Measurements from ENCODE around the gene TMEM204.

The TMEM204 gene

DNA sequence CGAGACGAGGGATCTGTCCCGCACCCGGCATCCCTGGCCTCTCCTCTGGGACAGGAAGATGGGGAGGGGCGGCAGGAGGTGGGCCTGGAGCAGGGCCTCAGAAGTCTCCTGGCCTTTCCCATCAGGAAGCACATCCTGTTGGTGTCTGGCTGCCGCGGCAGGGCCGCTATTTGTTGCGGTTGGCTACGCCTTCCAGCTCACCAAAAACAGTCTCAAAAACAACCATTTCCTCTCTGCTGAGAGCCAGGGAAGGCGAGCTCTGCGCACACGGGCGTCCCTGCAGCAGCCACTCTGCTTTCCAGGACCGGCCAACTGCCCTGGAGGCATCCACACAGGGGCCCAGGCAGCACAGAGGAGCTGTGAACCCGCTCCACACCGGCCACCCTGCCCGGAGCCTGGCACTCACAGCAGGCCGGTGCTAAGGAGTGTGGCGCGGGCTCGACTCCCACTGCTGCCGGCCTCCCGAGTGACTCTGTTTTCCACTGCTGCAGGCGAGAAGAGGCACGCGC, at the start of gene TMEM204:
TMEM204 (plus strand) TSS at position 224 of the 509 bp plus-strand sequence. CDS start 610 bp downstream, outside the sequence.
- DNase-seq (ENCODE audit: low read depth in 2 of 2, low spot score in 1 of 2), result no peak

DNA sequence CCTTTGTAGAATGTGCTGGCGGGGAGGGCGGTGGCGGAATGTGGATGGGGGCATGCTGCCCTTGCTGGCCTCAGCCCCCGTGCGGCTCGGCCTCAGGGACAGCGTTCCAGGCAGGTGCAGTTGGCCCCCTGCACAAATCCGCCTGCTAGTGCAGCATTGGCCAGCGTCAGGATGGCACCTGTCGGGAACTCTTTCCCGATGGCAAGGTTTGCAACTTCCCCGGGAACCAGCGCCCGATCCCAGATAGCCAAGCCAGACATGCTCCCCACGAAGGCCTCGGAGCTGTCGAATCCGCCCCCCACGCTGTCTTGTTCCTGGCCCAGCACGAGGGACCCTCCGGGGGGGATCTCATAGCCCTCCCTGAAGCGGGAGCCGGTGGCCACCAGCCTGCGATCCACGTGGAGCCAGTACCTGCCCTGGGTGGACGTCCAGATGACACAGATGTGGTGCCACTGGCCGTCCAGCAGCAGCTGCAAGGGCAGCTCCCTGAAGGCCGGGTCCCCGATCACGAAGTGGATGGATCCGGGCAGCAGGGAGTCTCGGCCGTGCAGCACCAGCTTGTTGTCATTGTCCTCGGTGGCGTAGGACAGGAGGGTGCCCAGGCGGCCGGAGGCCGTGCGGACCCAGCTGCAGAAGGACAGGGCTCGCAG, 47.5 kb upstream of the TMEM204 start:
- DNase-seq (ENCODE audit: low read depth in 2 of 2, low spot score in 1 of 2), result no peak

DNA sequence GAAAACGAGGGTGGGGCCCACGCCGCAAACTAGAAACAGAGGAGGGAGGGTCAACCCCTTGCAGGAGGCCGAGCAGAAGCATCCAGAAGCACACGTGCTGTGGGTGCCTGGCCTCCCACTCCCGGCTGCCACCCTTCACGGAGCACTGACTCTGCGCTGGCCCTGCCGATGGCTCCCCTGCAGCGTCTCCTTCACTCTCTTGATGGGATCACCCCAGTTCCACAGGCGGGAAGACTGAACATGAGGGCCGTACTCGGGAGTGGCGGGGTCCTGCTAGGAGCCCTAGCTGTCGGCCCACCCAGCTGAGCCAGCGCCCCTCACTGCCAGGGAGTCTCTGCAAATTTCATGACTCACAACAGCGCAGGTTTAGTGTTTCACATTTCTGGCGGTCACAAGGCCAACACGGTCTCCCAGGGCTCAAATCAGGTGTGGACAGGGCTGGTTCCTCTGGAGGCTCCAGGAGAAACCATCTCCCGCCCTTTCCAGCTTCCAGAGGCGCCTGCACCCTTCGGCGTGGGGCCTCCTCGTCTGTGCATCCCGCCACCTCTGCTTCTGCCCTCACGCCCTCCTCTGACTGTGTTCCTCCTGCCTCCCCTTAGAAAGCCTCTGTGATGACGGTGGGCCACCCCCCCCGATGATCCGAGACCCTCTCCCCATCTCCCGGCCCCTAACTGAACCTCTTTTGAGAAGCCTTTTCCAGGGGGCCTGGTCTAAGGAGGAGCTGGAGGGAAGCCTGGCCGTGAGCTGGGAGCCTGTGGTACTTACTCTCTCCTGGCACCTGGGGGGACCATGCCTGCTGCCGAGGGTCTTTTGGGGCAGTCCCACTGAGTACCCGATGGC, 46.7 kb upstream of the TMEM204 start:
- no peak for DNase-seq (ENCODE audit: low read depth in 2 of 2, low spot score in 1 of 2)

DNA sequence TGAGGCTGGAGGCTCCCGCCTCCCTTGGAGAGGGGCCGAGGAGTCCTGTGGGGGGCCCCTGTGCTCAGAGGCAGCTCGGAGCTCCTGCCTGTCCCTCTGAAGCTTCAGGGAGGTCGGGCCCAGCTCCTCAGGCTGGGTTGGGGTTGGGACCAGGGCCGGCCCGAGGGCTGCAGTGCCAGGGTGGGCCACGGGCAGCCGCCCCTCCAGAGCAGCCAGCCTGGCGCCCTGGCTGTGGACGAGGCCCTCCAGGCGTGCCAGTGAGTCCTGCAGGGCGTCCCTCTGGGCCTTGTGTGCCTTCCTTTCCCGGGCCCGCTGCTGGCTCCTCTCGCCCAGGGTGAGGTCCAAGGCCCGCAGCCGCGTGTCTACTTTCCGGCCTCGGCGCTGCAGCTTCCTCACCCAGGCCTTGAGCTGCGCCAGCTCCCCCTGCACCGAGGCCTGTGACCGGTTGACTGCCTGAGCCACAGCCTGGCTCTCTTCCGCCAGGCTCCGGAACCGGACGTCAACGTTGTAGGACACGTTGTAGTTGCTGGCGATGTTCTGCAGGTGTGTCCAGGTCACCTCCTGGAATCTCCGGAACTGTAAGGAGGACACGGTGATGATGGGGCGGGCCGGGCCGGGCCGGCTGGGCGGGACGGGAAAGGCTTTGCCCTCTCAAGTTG, 45.9 kb upstream of the TMEM204 start:
- DNase-seq (ENCODE audit: low read depth in 2 of 2, low spot score in 1 of 2), result no peak

DNA sequence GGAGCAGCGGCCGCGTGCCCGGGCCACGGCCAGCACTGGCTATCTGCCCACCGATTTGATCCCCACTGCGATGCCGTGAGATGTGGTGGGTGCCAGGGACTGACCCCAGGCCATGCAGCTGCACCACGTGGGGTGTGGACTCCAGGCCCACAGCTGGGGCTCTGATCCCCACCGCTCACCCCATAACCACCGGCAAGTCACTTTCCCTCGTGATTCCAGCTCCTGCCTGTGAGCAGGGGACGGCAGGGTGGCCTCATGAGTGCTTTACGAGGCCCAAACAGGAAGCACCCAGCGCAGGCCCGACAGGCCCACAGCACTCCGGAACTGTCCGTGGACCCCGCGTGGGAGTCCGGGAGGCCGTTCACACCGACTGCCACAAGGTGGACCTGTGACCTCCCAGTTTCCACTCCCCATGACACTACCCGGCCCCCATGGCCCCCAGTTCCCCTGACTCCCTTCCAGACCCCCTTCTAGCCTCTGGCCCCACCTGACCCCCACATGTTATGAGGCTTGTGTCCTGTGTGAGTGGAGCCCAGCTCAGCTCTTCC, 45.3 kb upstream of the TMEM204 start:
- no peak for DNase-seq (ENCODE audit: low read depth in 2 of 2, low spot score in 1 of 2)

DNA sequence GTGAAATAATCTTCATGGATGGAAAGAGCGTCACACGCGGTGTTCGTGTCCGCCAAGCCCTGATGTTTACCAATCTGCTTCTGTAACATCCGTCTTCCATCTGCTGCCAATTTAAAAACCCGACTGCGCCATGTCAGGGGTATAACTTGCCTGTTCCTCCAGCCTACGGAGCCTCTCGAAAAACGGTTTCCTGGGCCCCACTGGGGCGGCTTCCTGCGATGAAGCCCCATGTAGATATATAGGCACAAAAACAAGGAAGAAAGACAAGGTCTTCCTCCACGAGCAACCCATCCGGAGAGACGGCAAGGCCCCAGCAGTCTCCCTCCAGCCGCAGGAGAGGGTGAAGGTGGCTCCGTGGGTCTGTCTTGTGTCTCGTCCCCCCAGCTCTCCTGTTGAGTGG, 44.8 kb upstream of the TMEM204 start, which contains the start of gene PTX4:
PTX4 (minus strand) TSS at position 326 of the 400 bp plus-strand sequence; CDS start at position 291, 35 bp downstream.
- no peak for DNase-seq (ENCODE audit: low read depth in 2 of 2, low spot score in 1 of 2)

DNA sequence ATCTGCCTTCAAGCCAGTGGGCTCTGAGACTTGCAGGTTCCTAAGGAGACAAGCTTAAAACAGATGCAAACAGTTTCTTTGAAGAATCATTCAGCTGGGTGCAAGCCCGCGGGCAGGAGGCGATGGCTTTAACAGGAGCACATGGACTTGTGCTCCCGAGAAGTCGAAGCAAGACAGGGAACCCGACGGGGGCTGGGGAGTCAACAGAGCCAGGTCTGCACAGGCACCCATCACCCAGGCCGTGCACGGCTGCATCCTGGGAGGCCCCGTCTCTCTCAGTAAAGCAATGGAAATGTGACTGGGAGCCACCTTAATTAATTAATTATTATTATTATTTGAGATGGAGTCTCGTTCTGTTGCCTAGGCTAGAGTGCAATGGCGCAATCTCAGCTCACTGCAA, 44.4 kb upstream of the TMEM204 start:
- DNase-seq (ENCODE audit: low read depth in 2 of 2, low spot score in 1 of 2), result no peak

DNA sequence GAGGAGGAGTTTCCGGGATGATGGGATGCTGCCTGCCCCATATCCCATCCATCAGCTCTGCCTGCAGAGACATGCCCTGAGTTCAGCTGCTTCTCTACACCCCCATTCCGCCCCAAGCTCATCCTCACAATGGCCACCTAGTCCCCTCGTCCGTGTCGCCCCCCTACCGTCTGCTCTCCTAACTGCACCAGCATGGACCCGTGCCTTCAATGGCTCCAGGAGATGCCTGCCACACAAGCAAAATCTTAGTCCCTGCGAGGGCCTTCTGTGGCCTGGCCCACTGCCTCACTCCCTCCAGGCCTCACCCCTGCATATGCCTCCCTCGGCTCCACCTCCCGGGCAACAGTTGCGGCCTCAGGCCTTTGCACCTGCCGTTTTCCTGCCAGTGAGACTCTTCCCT, 42.1 kb upstream of the TMEM204 start:
- no peak for DNase-seq (ENCODE audit: low read depth in 2 of 2, low spot score in 1 of 2)

DNA sequence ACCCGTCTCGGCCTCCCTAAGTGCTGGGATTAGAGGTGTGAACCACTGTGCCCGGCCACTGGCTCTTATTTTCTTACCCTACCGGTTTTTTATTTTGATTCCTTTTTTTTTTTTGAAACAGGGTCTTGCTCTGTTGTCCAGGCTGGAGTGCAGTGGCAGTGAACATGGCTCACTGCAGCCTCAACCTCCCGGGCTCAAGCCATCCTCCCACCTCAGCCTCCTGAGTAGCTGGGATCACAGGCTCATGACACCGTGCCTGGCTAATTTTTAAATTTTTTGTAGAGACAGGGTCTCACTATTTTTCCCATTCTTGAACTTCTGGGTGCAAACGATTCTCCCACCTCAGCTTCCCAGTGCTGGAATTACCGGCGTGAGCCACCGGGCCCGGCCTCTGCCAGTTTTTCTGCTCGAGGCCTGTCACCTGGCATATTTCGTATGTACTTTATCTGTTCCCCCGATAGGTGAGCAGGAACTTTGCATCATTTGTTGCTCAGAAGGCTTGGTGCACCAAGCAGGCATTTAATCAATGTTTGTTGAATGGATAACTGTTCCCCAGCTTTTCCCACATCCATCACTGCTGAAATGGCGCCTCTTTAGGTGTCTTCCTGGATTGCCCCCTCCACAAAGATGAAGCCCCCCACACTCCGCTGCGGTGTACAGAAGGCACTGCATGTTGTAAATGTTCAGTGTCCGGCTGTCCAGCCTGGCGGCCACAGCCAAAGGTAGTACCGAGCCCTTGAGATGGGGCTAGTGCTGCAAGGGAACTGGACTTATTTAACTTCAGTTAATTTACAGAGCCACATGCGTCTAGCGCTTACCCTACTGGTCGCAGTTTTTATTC, 41.2 kb upstream of the TMEM204 start:
- DNase-seq (ENCODE audit: low read depth in 2 of 2, low spot score in 1 of 2), result no peak

DNA sequence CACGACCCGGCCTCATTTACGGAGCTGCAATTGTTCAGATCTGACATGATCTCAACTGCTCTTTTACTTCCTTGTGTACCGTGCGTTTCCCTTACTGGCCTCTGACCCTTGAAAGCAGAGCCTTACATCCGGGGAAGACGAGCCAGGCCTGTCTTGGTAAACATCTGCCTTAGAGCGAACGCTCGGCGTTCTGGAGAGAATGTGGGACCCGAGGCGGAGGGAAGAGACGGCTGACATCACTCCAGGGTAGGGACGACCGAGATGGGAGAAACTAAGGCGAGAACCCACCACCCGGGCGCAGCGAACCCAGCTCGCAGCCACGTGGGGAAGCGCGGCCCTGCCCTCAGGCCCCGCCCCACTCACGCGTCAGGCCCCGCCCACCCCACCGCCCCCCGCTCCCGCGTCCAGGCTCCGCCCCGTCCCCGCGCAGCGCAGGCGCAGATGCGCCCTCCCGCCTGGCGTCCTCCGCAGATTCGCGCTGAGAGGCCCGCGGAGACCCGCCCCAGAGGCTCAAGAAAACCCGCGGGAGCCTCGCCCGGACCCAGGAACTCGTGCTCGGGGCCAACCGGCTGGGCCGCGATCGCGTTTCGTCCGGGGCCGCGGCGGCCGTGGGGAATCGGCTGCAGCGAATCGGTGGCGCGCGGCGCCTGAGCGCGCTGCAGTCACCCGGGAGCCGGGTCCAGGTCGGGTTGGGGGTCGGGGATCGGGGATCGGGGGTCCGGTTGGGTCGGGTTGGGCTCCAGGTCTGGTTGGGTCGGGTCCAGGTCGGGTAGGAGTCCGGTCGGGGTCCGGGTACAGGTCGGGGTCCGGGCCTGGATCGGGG, 40.3 kb upstream of the TMEM204 start, which contains the start of gene TELO2:
TELO2 (plus strand) TSS at position 438 of the 823 bp plus-strand sequence. CDS start 922 bp downstream, outside the sequence.
- DNase-seq (ENCODE audit: low read depth in 2 of 2, low spot score in 1 of 2), result peak; percentile 71 to 75

DNA sequence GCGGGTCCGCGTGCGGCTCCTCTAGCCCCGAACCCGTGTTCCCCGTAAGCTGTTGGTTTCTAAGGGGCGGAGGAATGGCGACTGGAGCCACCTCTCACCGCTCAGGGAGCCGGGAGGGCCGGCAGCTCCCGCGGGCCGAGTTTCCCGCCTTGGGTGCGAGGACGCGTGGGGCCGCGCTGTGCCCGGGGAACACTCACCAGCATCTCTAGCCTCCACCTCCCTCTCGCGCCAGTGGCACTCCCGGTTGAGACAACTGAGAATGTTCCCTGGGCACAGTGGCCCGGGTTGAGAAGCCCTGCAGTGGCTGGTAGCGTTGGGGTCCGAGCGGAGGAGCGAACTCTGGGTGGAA, 39.7 kb upstream of the TMEM204 start:
- no peak for DNase-seq (ENCODE audit: low read depth in 2 of 2, low spot score in 1 of 2)

DNA sequence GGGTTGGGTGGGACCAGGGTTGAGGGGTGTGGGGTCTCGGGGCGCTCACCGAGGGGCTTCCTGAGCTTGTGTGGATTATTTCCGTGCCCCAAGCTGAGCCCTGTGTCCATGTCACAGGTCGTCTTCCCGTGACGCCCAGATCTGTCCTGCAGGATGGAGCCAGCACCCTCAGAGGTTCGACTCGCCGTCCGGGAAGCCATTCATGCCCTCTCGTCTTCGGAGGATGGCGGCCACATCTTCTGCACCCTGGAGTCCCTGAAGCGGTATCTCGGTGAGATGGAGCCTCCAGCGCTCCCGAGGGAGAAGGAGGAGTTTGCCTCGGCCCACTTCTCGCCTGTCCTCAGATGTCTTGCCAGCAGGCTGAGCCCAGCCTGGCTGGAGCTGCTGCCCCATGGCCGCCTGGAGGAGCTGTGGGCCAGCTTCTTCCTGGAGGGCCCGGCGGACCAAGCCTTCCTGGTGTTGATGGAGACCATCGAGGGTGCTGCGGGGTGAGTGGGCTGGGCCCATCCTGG, 39.3 kb upstream of the TMEM204 start:
- no peak for DNase-seq (ENCODE audit: low read depth in 2 of 2, low spot score in 1 of 2)

DNA sequence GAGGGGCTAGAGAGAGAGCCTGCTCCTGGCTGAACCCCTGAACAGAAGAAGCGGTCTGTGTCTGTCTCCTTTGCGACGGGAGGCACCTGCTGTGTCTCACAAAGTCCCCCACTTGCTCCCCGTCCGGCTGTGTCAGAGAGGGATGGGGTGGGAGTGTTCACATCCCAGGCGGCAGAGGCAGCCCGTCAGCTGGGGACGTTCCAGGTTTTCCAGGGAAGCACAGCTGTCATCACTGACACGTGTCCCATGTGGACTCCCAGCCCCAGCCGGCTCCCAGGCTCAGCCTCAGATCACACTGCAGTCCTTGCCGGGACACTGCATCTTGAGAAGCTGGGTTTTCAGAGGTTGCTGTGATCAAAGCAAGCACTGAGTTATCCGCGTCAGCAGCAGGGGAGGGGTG, 38.8 kb upstream of the TMEM204 start:
- no peak for DNase-seq (ENCODE audit: low read depth in 2 of 2, low spot score in 1 of 2)

DNA sequence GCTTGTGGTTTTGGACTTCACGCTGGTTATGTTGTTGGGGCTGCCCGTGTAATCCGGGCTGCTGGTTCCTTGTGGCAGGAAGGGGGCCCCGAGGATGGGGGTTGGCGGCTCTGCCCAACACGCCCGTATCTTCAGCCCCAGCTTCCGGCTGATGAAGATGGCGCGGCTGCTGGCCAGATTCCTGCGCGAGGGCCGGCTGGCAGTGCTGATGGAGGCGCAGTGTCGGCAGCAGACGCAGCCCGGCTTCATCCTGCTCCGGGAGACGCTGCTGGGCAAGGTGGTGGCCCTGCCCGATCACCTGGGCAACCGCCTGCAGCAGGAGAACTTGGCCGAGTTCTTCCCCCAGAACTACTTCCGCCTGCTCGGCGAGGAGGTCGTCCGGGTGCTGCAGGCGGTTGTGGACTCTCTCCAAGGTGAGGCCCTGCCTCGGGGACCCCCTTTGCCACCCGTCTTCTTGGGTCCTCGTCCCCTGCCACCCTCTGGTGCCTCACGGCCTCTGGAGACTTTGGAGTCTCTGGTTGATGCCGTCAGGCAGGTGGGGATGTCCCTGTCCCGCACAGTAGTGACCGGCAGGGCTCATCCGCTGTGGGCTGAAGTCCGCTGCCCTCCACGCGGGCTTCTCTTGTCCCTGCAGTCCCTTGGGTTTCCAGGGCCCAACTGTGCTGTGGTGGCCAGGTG, 38.1 kb upstream of the TMEM204 start:
- DNase-seq (ENCODE audit: low read depth in 2 of 2, low spot score in 1 of 2), result no peak

DNA sequence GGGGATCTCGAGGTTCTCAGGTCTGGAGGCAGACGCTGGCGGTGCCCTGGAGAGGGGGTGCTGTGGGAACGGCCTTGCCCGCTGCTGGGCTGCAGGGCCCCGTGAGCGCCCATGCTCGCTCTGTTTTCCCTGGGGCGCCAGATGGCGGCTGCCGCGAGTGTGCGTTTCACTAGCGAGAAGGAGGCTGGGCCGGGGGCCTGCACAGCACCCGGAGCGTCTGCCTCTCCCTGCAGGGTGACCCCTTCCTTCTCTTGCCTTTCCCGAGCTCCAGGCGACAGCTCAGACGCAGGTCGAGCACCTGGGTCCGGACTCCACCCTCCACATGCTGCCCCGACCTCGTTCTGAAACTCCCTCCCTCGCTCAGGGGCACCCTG, 37.6 kb upstream of the TMEM204 start:
- no peak for DNase-seq (ENCODE audit: low read depth in 2 of 2, low spot score in 1 of 2)

DNA sequence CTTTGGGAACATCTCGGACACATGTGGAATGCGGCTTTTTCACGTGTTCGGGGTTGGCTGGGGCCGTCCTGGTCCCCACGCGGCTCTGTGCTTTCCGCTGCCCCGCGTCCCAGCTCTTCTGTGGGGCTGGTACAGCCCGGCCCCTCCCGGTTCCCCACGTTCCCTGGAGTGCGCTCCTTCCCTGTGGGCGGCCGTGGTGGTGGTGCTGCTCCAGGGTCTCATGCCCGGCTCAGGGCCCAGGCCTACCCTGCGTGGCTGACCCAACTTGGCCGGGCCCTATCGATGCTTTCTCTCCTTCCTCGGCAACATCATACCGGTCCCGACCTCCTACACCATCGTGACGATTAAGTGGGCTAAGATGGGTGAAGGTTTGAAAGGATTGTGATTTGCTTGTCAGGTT, 37.0 kb upstream of the TMEM204 start:
- no peak for DNase-seq (ENCODE audit: low read depth in 2 of 2, low spot score in 1 of 2)

DNA sequence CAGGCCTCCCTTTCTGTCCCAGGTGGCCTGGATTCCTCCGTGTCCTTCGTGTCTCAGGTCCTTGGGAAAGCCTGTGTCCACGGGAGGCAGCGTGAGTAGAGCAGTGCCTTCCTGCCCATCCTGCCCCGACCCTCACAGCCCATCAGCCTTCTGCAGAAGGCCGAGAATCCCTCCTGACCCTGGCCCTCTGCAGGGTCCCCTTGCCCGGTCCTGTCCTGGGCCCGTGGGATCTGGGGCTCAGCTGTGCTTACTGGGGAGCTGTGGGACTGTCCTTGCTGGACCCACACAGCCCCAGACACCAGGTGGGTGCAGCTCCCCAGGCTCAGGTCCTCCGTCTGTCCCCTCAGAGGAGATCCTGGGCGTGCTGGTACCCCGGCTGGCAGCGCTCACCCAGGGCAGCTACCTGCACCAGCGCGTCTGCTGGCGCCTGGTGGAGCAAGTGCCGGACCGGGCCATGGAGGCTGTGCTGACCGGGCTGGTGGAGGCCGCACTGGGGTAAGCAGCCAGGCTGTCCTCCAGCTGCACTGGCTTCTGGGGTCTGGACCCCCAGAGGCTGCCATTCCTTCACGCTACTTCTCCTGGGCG, 36.4 kb upstream of the TMEM204 start:
- no peak for DNase-seq (ENCODE audit: low read depth in 2 of 2, low spot score in 1 of 2)

DNA sequence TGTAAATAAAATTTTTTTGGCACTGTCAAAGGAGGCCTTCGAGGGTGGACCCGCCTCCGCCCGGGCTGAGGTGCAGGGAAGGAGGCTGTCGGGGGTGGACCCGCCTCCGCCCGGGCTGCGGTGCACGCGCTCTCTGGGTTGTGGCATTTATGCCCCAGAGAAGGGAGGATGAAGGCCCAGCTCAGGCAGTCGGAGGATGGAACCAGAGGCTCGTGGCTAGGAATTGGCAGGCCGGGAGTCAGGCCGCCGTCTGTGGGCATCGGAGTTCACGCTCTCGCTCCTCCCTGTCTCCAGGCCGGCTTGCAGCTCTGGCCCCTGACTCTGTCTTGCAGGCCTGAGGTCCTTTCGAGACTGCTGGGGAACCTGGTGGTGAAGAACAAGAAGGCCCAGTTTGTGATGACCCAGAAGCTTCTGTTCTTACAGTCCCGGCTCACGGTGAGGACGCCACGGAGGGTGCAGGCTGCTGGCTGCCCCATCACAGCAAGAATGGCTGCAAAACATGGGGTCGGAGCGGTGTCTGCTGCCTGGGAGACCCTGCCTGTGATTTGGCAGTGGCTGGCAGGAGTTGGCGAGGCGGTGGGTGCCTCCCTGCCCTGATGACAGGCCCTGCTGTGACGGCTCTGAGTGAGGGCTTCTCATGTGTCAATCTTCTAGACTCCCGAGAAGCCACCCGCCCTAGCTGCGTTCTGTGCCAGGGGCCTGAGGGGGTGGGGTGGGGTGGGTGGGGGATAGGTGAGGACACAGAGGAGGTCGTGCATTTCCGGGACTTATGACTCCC, 34.4 kb upstream of the TMEM204 start:
- no peak for DNase-seq (ENCODE audit: low read depth in 2 of 2, low spot score in 1 of 2)
